Amniotic epithelial cell (primary cell): ENCODE results near the gene CARD10.
"Not testable (repeated sequence)": the region's sequence is repeated elsewhere in the genome, so short reads cannot be mapped to it uniquely, and the experiment has no call there.

Experiments used
- DNase-seq: peaks from one replicate; pipeline ENCODE4 v3.0.0-alpha.2; 2010; ENCODE audit warnings: low read depth

The CARD10 gene

DNA sequence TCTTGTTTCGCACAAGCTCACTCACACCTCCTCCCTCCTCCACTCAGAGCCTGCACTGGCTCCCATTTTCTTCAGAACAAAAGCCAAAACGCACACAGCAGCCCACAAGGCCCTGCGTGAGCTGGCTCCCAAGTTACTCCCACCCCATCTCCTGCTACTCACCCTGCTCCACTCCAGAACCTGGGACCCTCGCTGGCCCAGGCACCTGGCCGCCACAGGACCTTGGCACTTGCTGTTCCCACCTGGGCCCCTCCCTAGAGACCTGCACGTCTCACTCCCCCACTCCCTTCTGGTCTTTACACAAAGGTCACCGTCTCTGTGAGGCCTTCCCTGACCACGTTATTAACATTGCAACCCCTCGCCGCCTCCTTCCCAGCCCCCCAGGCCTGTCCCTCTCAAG is 32.1 kb downstream of the CARD10 start:
- no peak for DNase-seq

DNA sequence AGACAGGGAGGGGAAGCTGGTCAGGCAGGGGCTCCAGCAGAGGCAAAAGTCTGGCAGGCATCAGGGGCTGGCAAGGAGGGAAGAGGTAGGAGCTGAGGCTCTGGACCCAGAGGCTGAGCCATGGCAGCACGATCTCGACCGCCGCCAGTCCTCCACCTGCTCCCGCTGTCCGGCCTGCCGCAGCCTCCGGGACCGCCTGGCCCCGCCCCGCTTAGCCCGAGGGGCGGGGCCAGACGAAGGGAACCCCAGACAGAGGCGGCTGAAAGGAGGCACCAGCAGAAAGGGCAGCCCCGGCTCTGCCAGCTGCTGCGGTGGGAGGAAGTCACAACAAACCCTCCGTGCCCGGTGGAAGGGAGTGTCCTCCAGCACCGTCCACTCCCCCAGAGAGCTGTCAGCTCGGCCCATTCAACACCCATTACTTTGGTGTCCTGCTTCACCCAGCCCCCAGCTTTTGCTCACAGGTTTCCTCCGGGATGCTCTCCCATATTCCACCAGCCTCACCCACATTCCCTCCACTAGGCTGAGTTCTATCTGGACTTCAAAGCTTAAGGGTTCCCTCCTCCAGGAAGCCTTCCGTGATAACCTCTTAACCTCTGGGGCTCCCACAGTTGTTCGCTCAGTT is 32.9 kb downstream of the CARD10 start, which contains the start of gene MFNG:
MFNG (minus strand) TSS at position 161 of the 622 bp plus-strand sequence. CDS start 207 bp downstream, outside the sequence.
- peak; percentile 39 for DNase-seq

DNA sequence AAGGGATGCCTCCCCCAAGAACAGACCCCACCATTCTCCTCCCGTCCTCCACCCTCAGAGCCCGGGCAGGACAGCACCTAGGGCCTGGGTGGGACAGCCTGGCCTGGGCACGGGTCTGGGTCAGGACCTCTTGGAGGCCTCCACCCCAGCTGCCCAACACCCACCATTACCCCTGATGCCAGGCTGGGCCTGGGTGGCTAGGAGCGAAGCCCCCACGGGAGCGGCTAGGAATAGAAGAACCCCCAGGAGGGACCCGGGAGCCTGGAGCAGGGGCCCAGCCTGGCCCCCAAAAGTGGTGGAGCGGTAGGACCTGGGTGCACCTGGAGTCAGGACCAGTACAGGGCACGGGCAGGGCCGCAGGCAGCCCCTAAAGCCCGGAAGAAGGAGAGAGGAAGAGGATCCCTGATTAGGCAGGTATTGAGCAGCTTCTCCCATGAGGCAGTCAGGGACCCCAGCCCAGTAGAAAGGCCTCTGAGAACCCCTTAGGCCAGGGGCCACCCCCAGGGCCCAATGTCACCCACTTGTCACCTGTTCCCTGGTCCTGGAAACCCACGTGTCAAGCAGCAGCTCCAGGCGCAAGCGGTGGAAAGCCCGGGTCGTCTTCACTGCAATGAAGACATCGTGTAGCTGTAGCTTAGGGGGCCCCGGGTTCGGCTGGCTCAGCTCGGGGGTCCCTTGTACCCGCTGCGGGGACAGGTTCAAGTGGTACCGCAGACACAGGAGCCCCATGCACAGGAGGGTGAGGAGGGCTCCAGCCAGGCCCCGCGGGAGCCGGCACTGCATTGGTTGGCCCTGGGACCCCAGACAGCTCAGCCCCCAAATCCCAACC is 33.6 kb downstream of the CARD10 start:
- DNase-seq, result no peak

DNA sequence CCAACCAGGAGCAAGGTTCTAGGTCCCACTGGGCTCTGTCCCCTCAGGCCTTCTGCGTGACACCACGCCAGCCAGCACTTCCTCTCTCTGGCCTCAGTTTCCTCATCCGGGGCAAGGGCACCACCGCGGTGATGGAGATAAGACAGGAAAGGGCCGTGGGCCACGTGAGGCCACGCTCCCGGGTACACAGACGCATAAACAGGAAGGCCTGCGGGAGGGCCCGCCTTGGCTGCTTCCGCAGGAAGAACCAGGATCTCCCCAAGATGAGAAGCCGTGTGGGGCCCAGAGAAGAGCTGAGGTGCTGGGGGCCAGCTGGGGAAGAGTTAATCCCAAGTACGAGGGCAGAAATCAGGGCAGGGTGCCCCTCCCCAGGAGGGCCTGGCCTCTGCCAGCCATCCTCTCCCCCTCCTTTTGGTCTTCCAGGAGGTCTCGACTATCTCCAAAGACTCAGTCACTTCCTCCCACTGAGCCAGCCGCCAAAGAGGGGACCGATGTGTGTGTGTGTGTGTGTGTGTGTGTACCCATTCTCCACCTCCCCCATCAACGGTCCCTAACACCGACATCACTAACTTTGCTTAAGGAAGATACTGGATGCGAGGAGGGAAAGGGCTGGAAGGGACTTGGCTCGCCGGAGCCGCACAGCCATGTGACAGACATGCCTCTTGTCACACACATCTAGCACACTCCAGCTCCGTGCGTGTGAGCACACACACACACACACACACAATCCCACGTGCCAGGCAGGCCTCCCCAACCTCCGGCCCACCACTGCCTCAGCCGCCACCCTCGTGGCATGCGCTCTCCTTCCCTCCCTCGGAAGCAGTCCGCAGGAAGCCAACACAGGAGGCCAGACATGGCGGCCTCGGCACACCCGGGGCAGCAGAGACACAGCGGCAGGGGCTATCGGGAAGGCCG is 34.5 kb downstream of the CARD10 start:
- DNase-seq, result no peak

DNA sequence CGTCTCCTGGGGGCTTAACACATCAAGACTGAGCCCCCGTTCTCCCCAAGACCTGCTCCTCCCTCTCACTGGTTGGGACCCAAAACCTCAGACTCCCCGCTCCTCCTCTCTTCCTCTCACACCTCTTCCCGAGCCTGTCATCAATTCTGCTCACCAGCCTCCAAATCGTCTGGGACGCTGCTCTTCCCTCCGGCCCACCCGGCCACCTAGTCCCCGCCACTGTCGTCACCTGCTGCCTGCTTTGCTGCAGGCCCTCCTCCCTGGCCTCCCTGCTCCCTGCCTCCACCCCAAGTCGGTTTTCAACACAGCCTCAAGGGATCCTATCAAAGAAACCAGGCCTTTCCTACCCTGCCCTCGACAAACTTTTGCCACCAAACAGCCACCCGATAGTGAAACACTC is 36.2 kb downstream of the CARD10 start:
- DNase-seq, result no peak

DNA sequence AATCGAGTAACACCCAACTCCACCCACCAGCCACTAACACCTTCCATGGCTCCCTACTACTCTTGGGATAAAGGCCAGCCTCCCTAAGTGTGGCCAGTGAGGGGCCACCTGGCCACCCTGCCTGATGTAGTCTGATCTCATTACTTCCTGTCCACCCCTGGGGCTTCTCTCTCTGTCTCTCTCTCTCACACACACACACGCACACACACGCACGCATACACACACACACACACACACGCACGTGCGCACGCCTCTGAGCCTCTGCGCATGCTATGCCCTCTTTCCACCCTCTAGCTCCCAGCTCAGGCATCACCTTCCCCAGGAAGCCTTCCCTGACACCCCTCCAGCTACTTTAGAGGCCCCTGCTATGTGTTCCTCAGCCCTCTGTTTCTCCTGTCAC is 37.0 kb downstream of the CARD10 start:
- DNase-seq, result no peak

DNA sequence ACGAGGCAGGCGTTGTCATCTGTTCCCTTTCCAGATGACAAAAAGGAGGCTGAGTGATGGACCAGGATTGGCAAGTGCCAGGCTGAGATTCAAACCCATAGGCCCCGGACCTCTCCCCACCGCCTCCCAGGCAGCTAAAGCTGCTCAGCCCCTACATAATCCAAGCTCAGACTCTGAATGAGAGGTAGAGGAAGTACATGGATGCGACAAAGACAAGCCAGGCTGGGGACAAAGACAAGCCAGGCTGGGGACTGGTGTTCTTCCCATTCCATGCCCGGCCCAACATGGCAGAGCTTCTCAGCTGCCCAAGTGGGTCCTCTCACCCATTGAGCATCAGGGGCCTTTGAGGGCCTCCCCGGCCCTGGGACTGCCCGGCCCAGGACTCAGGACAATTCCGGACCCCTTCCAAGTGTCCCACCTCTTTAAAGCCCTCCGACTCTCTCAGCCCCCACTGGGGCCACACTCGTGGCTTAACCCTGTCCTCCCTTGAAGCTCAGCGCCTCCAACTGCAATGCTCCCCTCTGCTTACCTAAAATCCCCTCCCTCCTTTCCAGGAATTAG is 37.8 kb downstream of the CARD10 start:
- DNase-seq, result no peak

DNA sequence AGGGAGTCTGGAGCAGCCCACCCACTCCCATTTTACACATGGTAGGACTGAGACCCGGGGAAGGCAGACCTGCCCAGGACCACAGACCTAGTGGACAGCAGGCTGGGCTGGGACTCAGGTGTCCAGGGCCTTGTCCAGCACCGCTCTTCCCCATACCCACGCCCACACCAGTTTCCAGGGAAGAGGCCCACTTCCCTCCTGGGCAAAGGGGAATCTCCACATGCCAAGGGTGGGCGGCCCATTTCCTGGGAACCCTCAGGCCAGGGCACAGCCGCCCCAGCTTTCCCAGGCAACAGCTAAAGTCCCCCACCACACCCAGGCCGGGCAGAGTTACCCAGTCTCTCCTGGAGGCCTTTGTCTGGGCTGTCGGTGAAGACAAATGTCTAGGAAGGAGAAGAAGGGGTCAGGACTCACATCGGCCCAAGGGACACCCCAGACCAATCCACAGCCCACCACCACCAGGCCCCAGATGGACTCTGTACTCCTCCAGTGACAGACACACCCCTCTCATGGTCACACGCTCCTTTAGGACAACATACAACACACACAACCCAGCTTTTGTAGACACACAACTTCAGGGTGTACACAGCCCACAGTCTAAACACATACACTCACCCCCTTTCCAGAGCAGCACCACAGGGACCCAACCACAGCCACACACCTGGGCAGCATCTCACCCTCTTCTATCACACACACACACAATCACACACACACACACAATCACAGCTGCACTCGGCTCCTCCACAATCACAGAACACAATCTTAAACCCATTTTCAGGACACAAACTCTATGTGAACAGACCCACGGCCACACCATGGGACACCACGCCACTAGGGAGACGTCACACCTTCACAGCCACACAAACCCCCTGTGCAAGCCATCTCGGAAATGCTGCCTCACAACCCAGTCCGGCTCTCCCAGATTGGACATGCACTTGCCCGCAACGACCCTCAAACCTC is 38.5 kb downstream of the CARD10 start:
- no peak for DNase-seq

DNA sequence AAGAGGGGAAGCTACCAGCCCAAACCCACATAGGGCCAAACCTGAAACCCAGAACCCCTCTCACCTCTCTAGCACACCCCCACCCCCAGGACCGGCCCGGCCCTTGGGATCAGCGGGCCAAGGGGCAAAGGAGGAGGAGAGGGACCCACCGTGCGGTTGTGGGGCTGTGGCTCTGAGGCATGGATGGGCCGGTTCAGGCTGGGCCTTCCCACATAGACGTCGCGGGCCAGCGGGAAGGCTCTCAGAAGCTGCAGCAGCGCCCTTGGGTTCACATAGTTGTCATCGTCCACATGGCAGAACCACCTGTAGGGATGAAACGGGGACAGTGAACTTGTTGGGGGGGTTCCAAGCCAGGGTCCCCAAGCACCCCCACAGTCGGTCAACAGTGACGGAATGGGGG is 40.0 kb downstream of the CARD10 start:
- no peak for DNase-seq

DNA sequence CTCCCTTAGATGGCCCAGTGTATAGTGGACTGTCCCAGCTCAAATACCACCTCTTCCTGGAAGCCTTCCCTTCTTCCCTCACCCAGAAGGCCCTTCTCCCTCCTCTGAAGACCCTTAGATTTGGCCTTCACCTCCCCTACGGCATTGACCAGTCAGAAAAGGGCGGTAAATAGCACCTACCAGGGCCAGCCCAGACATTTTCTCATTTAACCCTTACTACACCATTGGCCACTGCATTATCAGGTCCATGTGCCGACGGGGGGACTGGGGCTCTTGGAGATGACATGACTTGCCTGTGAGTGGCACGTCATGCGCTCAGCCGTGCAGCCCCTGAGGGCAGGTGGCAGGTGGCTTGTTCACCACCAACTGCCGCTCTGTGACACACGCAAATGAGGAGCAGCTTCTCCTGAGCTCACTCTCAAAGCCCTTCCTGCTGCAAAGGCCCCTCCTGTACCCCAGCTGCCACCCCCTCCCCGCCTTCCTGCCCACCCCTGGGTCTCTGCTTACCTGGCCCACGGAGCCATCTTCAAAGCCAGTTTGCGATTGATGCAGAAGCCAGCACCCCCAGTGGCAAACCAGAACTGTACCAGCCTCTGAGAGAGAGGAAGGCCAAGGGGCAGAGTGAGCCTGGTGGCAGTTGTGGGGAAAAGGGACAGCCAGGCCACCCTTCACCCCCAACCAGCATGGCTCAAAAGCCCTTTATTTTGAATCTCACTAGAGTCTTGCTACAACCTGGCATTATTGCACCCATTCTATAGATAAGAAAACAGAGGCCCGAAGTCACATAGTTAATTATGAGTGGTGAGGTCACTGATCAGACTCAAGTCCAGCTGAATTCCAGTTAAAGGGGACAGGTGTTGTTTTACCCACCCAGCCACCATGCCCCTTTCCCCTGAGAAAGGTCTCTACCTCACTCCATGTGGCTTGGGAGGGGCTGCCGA is 42.6 kb downstream of the CARD10 start:
- DNase-seq, result no peak

DNA sequence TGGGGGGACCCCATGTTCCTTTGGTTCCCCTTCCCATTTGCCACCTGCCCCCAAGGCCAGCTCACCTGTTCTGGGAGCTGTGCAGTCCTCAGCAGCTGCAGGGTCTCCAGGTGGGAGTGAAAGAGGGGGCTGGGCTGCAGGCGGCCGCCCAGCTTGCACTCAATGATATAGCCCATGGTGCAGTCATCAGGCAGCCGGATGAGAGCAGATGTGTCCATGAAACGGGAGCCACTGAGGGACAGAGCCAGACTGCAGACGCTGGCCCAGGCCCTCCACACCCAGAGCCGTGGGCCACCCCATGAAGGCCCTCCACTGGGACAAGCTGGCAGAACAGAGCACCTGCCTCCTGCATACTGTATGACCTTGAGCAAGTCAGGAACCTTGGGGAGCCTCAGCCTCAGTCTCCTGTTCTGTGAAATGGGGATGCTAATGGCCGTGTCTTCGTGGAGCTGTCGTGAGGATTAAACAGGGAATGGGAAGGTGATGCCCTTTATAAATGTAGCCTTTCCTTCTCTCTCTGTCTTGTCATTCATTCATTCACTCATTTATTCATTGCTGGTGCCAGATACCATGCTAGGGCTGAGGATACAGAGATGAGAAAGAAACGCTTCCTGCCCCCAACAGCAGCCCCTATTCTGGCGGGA is 44.6 kb downstream of the CARD10 start:
- no peak for DNase-seq

DNA sequence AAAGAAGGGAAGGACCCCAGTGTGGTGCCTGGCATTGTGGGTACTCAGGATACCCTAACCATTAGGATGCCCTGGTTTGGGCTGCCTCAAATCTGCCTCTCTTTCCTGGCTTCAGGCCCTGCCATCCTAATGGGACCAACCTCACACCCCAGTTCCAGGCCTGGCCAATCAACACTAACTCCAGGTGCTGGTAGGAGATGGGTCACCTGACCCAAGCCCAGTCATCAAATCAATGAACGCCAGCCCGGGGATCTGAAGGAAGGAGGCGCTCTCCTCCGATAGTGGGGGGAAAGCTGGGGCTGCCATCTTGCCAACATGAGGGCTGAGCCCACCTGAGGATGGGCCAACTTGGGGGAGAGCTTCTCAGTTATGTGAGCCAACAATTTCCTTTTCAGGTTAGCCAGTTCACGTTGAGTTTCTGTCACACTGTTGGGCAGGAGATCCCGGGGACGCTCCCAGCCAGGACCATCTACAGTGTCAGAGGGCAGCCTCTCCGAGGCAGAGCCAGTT is 45.7 kb downstream of the CARD10 start:
- no peak for DNase-seq

DNA sequence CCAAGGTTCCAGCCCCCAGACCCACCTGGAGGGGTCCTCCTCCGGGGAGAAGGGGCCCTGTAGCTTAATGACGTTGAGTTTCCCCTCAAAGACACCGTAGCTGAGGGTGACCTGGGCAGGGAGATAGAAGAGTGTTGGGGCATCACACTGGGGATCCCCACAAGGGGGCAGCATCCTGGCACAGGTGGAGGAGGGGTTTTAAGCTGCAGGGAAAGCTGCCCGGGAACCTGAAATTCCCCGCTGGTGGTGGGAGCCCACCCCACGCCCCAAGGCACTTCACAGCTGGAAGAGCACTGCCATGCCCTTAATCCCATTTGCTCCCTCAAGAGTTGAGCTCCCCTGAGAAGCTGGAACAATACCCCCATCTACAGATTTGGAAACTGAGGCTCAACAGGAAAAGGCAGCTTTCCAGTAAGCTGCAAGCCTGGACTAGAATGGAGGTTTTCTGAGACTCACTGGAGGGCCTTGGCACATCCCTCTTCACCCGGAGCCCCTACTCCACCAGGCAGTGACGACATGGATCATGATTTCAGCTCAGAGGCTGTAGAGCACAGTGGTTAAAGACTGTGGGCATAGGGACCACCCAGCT is 46.7 kb downstream of the CARD10 start:
- DNase-seq, result peak; percentile 31

DNA sequence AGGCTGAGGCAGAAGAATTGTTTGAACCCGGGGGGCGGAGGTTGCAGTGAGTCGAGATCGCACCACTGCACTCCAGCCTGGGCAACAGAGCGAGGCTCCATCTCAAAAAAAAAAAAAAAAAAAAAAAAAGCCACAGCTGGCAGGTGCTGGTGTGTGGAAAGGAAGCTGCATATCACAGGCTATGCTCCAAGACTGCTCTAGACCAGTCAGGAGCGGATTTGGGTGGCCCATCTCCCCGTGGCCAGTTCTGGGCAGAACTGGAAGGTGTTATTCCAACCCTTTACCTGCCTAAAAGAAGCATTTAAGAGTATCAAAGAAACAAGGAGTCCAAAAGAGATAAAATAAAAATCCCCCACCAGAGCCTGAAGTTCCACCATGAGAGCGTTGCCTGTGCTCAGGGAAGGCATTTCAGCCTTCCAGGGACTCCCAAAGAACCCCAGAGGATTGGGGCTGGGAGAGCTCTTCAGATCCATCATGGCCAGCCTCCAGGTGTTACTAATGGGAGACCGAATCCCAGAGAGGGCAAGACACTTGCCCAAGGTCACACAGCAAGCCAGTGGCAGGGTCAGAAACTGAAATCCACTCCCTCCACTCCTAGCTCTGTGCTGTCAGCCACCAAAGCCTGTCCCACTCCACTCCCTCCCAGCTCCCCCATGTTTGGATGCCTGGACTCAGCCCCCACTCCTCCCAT is 47.3 kb downstream of the CARD10 start:
- DNase-seq, result no peak

DNA sequence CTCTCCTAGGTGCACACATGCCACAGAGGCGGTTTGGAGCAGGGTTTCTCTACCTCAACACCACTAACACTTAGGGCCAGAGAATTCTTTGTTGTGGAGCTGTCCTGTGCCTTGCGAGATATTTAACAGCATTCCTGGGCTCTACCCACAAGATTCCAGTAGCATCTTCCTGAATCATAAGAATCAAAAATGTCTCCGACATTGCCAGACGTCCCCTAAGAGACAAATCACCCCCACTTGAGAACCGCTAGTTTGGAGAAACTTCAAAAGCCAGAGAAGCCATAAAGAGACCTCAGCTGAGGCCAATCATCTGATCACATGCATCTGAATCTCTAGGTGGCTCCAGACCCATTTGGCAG is 49.1 kb downstream of the CARD10 start:
- peak; percentile 13 for DNase-seq

DNA sequence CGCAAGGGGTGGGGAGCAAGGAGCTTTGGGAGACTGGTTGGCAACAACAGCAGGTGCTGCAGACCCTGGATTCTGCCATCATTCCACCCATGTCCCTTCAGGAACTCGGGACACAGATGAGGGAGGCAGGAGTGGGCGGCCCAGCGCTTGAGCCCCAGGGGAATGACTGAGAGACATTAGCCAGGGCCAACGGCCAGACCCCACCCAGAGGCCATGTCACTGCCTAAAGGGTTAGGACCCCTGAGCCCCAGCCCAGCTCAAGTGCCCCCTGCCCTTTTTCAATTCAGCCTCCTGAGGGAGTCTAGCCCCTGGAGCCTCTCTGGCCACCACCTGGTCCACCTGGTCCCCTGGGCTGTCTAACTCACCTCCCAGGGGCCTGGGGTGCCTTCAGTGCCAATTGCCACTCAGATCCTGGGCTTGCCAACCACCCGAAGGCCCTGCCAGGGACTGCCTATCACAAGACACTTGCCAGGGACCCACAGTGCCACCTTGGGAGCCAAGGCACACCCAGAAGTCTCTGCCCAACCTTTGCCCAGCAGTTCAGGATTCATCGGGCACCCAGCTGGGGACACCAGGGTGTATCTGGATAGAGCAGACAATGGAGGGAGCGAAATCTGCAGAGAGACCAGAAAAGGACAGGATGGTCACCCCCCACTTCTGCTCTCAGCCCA is 49.7 kb downstream of the CARD10 start:
- no peak for DNase-seq

DNA sequence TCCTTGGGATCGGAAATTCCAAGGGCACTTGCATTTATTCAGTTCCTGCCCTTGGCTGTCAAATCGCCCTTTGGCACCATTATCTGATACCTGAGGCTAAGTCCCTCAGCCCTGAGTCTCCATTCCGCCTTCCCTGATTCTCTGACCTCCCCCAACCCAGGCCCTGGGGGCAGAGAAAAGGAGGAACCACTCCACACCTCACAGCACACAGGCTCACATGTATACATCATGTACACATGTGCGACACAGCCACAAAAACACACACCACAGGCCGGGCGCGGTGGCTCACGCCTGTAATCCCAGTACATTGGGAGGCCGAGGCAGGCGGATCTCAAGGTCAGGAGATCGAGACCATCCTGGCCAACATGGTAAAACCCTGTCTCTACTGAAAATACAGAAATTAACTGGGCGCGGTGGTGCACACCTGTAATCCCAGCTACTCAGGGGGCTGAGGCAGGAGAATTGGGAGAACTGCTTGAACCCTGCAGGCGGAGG is 51.0 kb downstream of the CARD10 start:
- DNase-seq, result not testable (repeated sequence)
